Keratinocyte (primary cell): Measurements from ENCODE around the gene ITGA6.

Experiments used
- EZH2 ChIP-seq: IDR thresholded peaks from one replicate; pipeline ENCODE4 v1.6.1; 2012; ENCODE audit warnings: inconsistent platforms, mild to moderate bottlenecking, low read length, moderate library complexity
- TF ChIP-seq, protein P1 (sequence below), 3 experiments: IDR thresholded peaks in 1 of 3; conservative IDR thresholded peaks in 1 of 3; optimal IDR thresholded peaks in 1 of 3; 2 replicates in 2 of 3; 3 replicates in 1 of 3; pipeline versions ENCODE3 to v1.5.1; 2011; ENCODE audit warnings: low read length in 3 of 3, mild to moderate bottlenecking in 3 of 3, moderate library complexity in 2 of 3, control low read depth in 1 of 3, inconsistent platforms in 1 of 3; ENCODE audit not compliant: insufficient read depth in 2 of 3; ENCODE audit errors: extremely low read depth in 1 of 3

DNA sequence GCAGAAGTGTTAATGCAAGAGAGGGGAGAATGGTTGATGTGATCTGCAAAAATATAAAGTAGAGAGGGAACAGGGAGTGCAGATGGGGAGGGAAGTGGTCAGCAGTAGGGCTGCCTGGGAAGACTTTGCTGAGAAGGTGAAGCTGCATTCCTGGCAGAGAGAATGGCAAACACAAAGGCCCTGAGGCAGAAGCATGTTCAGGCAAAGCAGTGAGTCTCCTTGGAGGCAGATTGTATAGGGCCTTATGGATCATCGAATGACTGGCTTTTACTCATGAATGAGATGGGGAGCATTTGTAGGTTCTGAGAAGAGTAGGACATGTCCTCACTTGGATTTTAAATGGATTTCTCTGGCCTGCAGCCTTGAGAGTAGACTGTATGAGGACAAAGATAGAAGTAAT lies 9.5 kb downstream of the ITGA6 start:
- no peak for TF ChIP-seq EZH2
- TF ChIP-seq, protein P1, sequence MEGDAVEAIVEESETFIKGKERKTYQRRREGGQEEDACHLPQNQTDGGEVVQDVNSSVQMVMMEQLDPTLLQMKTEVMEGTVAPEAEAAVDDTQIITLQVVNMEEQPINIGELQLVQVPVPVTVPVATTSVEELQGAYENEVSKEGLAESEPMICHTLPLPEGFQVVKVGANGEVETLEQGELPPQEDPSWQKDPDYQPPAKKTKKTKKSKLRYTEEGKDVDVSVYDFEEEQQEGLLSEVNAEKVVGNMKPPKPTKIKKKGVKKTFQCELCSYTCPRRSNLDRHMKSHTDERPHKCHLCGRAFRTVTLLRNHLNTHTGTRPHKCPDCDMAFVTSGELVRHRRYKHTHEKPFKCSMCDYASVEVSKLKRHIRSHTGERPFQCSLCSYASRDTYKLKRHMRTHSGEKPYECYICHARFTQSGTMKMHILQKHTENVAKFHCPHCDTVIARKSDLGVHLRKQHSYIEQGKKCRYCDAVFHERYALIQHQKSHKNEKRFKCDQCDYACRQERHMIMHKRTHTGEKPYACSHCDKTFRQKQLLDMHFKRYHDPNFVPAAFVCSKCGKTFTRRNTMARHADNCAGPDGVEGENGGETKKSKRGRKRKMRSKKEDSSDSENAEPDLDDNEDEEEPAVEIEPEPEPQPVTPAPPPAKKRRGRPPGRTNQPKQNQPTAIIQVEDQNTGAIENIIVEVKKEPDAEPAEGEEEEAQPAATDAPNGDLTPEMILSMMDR (optimal IDR thresholded peaks at IDR 0.05 in 1 of 3, IDR thresholded peaks at IDR 0.05 in 1 of 3, conservative IDR thresholded peaks at IDR 0.05 in 1 of 3; ENCODE audit: extremely low read depth in 1 of 3, insufficient read depth in 2 of 3, low read length in 3 of 3): no peak
